NCI-H526 treated with DMSO at 0.1 percent for 48 hours (cell line): ENCODE data around the gene PDGFA.

ENCODE experiments used
- DNase-seq: peaks from one replicate; lab custom pipeline; 2025; lab: John Stamatoyannopoulos, UW

The PDGFA gene

GRCh38 chr7:503575-504111 is 16.0 kb downstream of the PDGFA start:
- DNase-seq, result peak; percentile 8

DNA sequence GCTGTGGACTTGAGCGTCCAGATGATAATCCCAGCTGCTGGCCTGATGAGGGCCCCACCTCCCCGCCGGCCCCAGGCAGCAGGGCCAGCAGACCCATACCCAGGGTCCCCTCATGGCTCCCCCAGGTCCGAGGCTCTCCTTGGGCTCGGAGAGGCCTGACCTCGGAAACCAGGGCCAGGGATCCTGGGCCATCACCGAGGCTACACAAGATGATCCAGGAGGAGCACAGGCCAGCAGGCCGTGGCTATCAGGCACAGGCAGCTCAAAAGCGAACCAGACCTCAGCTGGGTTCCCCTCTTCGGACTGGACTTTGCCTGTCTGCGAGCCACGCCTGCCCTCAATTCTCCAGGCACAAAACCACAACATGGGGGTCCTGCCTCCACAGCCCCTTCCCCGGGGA is 17.4 kb downstream of the PDGFA start:
- DNase-seq, result no peak

GRCh38 chr7:501526-501925 is 18.1 kb downstream of the PDGFA start:
- no peak for DNase-seq

- DNase-seq, result no peak
Measured at GRCh38 chr7:500521-501420, 18.9 kb downstream of the PDGFA start.

GRCh38 chr7:499853-500485 is 19.7 kb downstream of the PDGFA start:
- DNase-seq, result no peak

GRCh38 chr7:498678-499641 is 20.7 kb downstream of the PDGFA start:
- no peak for DNase-seq

- DNase-seq, result no peak
Measured at GRCh38 chr7:497946-498655, 21.5 kb downstream of the PDGFA start.

DNA sequence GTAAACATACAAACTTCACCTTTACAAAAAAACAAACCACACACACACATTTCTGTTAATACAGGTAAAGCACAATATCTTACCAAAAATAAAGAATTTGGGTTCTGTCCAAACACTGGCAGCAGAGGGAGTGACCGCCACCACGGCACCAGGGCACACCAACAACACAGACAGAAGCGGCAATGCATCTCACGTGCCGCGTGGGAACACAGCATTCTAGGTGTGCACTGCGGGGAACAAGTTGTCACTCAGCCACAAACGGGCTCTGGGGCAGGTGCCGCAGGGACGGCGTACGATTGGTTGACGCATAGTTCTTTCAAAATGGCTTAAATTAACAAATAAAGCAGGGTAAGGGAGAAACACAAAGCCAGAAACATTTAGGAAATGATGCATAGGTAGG is 22.3 kb downstream of the PDGFA start:
- no peak for DNase-seq

- DNase-seq, result no peak
Measured at GRCh38 chr7:496528-497295, 22.9 kb downstream of the PDGFA start.

GRCh38 chr7:495761-496321 is 23.8 kb downstream of the PDGFA start:
- no peak for DNase-seq

DNA sequence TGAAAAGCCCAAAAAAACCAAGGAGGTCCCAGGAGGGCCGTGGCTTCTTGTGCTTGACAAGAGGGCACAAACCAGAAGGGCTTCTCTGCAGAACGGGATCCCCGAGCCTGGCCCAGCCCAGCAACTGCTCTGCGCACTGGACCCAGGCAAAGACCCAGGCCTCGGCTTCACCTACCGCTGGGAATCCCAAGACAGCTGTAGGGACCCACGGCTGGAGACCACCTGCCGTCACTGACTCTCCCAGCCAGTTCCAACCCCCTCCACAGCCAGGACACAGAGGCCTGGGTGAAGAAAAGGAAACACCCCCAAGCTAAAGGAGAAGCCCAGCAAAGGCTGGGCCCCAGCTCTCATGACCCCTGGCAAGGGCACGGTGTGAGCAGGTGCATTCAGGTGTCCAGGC is 24.3 kb downstream of the PDGFA start:
- DNase-seq, result no peak

GRCh38 chr7:494906-495305 is 24.7 kb downstream of the PDGFA start:
- no peak for DNase-seq

DNA sequence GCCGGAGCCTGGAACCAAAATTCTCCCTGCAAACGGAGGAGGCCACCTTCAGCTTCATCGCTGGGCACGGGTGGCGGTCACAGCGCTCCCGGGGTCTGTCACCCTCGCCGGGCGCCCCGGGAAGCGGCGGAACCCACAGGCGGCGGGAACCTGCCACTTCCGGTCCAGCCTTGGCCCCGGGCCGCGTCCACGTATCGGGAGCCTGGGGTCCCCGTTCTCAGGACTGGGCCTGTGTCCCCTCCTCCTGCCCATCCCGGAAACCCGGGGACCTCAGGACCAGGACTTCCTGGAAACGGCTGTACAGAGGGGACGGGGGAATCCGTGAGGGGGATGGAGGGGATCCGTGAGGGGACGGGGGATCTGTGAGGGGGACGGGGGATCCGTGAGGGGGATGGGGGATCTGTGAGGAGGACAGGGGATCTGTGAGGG is 25.4 kb downstream of the PDGFA start:
- no peak for DNase-seq

- no peak for DNase-seq
Measured at GRCh38 chr7:493661-494251, 25.9 kb downstream of the PDGFA start.

- no peak for DNase-seq
Measured at GRCh38 chr7:492714-493065, 27.0 kb downstream of the PDGFA start.

GRCh38 chr7:491958-492713 is 27.5 kb downstream of the PDGFA start:
- DNase-seq, result no peak

- DNase-seq, result no peak
Measured at GRCh38 chr7:491292-491957, 28.2 kb downstream of the PDGFA start.

DNA sequence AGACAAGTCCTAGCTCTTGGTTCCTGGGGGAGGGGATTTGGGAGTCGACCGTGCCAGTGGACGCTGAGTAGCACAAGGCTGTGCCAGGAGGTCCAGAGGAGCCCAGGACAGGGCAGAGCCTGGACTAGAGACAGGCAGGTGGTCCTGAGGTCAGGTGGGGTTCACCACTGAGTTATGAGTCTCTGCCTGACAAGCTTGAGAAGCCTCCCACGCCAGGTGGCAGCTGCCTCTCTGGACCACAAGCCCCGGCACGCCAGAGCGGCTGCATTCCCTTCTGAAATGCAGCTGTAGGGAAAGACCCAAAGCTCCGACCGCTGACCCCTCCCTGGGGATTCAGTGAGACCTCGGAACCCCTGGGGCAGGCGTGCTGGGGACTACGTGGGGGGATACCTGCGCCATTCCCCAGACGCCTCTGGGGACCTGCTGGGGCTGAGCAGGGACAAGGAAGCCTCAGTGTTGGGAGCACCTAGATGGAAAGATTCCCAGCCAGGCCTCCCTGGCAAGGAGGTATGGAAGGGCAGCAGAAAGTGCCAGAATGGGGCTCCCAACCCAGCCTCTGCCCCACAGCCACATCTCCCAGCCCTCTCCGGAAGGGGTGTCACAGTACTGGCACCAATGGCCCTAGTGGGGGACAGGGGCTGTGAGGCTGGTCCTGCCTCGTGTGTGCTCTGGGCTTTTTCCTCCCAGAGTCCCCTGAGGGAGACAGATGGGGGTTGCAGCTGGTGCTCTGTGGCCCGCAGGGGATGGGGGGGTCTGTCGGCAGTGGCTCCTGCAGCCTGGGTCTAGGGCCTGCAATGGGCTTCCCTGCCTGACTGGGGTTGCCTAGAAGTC is 29.0 kb downstream of the PDGFA start:
- no peak for DNase-seq
